Stimulated activated naive CD8-positive, alpha-beta T cell treated with anti-CD3 and anti-CD28 coated beads, Interleukin-15, Interleukin-2, amounts not matched to agents 100 U/mL and 50 U/mL, for 24 hours (primary cell): ENCODE measurements around the gene P3H1.
"Not testable (repeated sequence)": the region's sequence is repeated elsewhere in the genome, so short reads cannot be mapped to it uniquely, and the experiment has no call there.

Experiments used
- ATAC-seq: fragments of 150-1000 bp; cut with Tn5 transposase; one replicate; pipeline ENCODE4 v1.10.0; 2021
- DNase-seq: peaks from one replicate; pipeline ENCODE4 v3.0.0; 2021

The P3H1 gene

DNA sequence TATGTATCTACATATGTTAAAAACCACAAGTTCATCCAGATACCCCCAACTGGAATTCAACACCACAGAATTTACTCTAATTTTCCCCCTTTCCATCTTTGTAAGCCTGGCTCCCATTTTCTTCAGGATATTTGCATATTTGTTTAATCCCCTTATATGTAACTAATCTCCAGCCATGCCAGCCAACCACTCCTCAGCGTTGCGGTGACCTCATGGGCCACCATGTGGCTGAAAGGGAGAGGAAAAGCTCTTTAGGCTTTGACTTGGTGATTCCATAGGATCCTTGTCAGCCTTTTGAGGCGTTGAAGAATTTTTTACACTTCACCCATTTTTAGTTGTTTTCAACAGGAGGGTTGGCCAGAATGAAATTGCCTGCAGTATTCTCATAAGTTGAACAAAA lies 36.8 kb downstream of the P3H1 start:
- ATAC-seq (no peak), DNase-seq (no peak)

DNA sequence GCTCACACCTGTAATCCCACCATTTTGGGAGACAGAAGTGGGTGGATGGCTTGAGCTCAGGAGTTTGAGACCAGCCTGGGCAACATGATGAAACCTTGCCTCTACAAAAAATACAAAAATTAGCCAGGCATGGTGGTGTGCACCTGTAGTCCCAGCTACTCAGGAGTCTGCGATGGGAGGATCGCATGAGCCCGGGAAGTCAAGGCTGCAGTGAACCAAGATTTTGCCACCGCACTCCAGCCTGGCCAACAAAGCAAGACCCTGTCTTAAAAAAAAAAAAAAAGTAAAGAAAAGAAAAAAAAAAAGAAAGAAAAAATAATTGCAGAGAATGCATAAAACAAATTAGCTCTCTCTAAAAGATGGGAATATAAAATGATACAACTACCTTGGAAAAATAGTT lies 41.0 kb downstream of the P3H1 start:
- not testable (repeated sequence) for ATAC-seq, DNase-seq

DNA sequence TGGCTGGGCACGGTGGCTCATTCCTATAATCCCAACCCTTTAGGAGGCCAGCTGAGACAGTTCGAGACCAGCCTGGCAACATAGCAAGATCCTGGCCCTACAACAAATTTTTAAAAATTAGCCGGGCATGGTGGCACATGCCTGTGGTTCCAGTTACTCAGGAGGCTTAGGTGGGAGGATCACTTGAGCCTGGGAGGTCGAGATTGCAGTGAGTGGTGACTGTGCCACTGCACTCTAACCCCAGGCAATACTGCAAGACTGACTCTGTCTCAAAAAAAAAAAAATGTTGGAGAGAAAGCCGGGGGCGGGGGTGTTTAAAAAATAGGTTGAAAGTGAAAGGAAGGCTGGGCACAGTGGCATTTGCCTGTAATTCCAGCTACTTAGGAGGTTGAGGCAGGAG lies 43.3 kb downstream of the P3H1 start:
- ATAC-seq, result no peak
- DNase-seq, result no peak

DNA sequence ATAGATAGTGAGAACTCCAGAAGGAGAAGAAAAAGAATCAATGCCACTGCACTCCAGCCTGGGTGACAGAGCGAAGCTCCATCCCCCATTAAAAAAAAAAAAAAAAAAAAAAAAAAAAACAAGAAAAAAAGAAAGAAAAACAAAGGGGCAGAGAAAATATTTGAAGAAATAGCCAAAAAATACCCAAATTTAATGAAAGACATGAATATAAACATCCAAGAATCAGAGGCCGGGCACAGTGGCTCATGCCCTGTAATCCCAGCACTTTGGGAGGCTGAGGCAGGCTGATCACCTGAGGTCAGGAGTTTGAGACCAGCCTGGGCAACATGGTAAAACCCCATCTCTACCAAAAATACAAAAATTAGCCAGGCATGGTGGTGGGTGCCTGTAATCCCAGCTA lies 44.4 kb downstream of the P3H1 start:
- ATAC-seq, DNase-seq: not testable (repeated sequence)

DNA sequence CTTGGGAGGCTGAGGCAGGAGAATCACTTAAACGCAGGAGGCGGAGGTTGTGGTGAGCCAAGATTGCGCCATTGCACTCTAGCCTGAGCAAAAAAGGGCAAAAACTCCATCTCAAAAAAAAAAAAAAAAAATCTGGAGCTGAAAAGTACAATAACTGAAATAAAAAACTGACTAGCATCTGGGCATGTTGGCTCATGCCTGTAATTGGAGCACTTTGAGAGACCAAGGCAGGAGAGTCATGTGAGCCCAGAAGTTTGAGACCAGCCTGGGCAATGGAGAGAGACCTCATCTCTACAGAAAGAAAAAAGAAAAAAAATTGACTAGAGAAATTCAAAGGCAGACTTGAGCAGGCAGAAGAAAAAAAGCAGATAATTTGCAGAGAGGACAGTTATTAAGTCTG lies 44.9 kb downstream of the P3H1 start:
- DNase-seq (no peak), ATAC-seq (no peak)

DNA sequence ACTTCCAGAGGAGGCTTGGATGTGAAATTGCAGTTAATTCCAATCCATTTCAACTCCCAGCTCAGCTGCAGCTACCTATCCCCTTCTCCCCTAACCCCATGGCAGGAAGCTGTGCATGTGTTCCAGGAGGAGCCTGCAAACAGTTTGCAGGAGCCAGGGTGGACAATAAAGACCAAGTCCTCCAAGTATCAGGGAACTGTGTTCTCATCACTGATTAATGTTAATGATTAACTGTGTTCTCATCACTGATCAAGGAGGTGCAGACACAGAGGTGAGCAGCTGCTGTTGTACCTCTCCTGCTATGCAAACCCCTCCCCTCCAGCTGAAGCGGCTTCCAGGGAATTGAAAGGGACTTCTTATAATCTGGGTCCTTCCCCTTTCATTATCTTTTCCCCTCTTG lies 46.0 kb downstream of the P3H1 start:
- DNase-seq (no peak), ATAC-seq (no peak)

DNA sequence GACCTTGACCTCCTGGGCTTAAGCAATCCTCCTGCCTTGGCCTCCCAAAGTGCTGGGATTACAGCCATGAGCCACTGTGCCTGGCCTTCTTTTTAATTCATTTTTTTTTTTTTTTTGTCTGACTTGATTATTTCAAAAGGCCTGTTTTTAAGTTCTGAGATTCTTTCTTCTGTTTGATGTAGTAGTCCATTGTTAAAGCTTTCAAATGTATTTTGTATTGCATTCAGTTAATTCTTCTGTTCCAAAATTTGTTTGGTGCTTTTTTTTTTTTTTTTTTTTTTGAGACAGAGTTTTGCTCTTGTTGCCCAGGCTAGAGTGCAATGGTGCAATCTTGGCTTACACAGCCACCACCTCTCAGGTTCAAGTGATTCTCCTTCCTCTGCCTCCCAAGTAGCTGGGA lies 52.4 kb downstream of the P3H1 start:
- not testable (repeated sequence) for DNase-seq, ATAC-seq

DNA sequence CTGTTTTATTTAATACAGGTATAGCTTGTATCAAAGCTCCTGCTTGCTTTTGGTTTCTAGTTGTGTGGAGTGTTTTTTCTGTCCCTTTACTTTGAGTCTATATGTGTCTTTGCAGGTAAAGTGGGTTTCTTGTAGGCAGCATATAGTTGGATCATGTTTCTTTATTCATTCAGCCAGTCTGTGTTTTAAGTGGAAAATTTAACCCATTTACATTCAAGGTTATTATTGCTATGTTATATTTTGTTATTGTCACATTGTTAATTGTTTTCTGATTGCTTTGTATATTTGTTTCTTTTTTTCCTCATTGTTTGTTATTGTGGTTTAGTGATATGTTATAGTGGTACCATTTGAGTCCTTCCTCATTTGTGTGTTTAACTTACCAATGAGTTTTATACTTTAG lies 53.5 kb downstream of the P3H1 start:
- ATAC-seq (no peak), DNase-seq (no peak)

DNA sequence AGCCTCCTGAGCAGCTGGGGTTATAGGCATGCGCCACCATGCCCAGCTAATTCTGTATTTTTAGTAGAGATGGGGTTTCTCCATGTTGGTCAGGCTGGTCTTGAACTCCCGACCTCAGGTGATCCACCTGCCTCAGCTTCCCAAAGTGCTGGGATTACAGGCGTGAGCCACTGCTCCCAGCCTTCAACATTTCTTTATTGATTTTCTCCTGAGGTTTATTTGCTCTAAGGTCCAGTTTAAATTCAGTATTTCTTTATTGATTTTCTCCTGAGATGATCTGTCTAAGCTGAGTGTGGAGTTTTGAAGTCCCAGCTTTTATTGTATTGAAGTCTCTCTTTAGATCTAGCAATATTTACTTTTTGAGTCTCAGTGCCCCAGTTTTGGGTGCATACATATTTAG lies 54.0 kb downstream of the P3H1 start:
- not testable (repeated sequence) for ATAC-seq, DNase-seq

DNA sequence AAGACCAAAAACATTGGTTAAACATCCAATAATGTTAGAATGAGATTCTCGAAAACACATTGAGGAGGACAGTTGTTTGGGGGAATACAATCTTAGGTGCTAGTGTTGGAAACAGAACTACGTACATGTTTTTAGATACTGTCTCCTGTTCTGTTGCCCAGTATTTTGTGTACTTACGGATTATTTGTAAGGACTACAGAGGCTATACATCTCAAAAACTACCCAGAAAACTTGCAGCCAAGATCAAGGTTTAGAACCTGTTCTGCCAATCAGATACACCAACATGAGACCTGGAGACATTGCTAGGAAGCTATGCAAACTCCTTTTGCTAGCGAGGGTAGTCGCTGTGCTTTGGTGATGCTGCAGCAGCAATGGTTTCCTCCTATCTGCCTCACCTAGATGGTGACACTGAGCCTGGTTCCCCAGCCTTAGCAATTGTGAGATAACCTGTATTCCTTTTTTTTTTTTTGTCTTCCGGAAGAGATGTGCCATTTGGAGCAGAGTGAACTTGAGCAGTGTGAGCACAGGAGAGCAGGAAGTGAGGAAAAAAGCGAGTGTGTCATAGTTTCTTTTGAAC lies 62.9 kb downstream of the P3H1 start:
- DNase-seq, result no peak
- ATAC-seq, result no peak

DNA sequence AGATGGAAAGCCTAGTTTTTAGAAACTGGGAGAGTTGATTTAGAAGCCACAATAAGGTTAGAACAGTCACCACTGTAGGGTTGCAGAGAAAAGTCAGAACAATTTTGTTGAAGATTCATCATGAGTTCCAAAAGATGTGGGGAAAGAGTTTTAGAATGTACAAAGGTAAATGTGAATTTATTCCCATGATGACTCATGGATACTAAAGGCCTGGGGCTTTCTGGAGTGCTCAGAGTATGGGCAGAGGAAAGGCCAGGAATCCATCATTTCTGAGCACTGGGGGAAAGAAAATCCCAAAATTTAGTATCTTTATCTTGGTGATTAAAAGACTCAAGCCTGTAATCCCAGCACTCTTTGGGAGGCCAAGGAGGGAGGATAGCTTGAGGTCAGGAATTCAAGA lies 66.8 kb downstream of the P3H1 start:
- DNase-seq (no peak), ATAC-seq (no peak)

DNA sequence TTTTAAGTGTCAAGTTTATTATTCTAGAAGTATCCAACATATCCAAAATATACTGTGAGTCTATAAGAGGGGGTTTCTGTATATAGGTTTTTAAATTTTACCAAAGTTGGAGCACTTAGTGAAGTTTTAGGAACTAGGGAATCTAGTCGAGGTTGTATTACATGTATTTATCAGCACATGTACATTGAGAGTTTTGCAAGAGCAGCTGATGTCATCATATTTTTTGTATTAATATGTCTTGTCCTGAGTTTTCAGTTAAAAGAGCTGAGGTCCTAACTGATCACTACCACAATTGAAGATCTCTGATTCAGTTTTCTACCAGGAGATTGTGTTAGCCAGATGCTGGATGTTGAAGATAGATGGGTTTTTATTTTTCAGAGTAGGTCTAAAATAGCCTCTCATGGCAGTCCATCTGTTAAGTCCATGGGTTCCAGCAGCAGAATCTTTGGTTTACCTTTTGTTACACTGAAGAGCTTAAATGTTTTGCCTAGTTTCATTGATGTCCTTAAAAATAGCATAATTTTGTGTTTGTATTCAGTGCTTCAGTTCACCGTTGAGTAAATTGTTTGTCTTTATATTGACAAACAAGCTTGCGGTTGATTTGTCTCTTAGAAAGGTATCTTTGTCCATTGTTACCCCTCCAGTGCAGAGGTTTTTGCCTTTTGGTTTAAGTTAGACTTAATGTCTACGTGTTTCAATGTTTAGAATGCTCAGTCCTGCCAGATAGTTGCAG lies 68.6 kb downstream of the P3H1 start:
- DNase-seq (no peak), ATAC-seq (no peak)
